NCI-H748 treated with DMSO at 0.1 percent for 48 hours (cell line): ENCODE results near the gene NAE1.
"Not testable (repeated sequence)": the region's sequence is repeated elsewhere in the genome, so short reads cannot be mapped to it uniquely, and the experiment has no call there.

Source experiments
- DNase-seq: peaks from one replicate; lab custom pipeline; 2025; lab: John Stamatoyannopoulos, UW

The NAE1 gene

DNA sequence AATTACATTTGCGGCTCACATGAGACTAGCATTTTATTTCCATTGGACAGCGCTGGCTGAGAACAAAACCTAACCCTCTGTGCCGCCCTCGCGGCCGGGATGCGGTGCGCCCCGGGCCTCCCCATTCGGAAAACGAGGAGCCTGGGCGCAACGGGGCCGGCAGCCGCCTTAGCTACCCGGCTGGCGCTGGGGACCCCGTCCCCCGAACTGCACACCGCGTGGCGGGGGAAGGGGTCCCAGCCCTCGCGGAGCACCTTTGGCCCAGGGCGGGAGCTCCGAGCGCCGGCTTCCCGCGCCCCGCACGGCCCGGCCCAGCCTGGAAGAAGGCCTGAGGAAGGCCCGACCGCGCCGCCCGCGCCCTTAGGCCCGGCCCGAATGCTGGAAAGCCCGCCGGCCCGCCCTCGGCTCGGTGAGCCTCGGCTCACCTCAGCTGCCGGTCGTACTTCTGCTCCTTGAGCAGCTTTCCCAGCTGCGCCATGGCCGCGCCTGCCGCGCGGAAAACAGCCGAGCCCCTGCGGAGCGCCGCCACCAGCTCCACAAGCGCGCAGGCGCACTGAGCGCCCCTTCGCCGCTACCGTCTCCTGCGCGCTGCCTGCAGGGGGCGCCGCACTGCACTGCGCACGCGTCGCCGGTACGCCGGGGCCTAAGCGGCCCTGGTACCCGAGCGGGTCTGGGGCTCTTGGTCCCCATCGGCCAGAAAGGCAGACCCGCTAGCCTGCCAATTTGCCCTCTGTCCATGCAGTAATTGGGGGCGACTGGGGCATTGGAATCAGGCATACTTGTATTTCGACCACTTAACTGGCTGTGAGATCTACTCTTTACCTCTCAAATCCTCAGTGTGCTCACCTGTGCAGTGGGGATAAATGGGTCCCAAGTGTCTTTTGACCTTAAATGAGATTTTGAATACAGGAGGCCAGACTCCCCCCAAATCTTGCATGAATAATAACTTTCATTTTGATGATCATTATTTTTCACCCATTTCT is at the start of gene NAE1:
NAE1 (minus strand) TSS at position 555 of the 983 bp plus-strand sequence; CDS start at position 478, 77 bp downstream.
- DNase-seq = peak; percentile 34

DNA sequence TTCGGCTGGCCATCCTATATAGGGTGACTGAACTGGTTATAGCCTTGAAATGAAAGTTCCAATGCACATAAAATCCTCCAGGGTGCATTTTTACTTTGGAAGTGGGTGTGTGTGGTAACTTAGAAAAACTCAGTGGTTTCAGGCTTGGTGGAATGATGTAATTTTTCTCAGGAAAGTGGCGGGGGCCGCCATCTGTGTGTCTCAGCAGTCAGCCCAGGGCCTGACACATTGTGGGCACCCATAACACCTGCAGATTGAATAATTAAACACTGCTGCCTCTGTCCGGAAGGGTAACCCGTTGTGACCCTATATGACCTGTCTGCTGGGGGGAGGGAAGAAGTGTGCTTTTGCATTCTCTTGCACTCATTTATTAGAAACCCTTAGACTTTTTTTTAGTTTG is 47.3 kb upstream of the NAE1 start:
- DNase-seq = no peak

DNA sequence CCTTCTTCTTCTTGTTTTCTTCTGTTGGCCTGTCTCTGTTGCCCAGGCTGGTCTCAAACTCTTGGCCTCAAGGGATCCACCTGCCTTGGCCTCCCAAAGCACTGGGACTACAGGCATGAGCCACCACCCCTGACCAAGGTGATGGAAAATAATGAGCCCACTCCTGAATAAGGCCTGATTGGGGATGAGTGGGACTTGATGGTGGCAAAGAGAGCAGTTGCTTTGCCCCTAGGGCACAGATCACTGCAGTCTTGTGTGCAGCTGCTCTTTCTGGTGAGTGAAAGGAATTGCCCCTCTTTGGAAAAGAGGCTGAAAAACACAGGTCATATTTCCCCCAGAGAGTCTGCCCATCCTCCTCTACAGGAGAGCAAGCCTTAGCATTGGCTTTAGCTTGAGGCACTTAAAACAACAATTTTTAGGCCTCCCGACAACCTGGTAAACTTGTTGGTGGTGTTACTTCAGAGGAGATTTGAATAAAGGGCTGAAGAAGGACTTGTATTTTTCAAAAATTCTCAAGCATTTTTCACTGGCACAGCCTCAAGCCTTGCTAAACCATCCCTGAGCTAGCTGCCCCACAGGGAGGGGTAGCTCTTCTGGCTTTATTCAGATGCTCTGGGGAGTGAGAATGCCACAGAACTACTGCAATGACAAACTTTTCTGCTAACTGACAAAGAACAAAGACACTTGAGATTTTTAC is 43.5 kb upstream of the NAE1 start:
- DNase-seq = no peak

DNA sequence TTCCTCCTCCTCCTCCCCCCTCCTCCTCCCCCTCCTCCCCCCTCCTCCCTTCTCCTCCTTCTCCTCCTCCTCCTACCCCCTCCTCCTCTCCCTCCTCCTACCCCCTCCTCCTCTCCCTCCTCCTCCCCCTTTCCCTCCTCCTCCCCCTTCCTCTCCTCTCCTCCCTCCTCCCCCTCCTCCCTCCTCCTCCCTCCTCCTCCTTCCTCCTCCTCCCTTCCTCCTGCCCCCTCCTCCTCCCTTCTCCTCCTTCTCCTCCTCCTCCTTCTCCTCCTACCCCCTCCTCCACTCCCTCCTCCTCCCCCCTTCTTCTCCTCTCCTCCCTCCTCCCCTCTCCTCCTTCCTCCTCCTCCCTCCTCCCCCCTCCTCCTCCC is 42.9 kb upstream of the NAE1 start:
- no peak for DNase-seq

DNA sequence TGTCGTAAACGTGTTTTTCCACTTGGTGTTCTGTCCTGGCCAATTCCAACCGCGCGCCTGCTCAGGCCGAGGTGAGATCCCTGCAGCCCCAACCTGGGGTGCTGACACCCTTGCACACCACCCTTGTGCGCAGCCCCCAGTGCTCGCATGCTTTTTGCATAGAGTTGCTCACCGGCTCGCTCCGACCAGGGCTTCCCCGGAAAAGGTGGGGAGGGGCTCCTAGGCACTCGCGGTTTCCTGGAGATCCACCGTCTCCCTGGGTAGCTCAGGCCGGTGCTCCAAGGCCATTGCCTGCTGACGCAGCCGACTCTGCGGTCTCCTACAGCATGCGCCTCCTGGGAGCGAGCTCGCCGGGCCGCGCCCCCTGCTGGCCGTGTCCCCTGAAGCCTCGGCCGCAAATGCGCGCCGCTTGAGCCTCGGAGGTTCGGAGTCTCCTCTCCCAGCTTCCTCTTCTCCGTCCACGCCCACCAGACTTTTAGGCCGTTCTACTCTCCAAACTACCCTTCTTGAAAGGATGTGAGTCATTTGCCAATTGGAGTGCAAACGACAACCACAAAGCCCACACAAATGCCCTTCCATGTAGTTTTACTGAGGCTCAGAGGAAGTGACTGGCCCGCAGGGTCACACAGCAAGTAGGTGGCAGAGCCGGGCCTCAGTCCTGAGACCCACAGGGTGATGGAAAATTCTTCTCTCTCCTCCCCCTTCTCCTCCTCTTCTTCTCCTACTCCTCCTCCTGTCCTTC is 42.3 kb upstream of the NAE1 start:
- DNase-seq = peak; percentile 38

DNA sequence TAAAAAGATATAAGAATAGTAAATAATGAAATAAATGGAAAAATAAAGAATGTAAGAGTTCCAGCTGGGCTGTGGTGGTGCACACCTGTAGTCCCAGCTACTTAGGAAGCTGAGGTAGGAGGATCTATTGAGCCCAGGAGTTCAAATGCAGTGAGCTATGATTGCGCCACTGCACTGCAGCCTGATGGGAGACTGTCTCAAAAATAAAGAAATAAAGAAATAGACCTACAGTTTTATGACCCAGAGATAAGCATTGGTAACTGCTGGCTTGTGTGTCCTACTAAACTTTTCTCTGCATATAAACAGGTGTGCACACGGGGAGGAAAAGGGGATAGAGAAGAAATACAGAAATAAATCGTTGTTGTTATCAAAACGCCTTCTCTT is 41.8 kb upstream of the NAE1 start:
- no peak for DNase-seq

DNA sequence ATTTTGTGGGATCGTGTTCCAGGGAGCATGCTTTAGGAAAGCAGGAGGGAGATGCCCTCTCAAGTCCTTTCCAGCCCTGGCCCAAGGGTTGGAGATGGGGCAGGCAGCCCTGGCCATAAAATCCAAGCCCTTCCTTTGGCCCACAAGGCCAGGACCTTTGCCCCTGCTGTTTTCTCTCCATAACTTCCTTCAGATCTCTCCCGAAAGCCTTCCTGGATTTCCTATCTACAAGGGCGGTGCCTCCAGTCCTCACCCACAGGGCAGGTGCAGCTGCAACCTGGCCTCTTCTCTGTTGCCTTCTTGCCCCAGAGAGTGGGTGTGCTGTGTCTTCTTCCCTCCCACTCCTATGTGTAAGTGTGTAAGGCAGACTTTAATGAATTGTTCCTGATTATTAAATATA is 41.1 kb upstream of the NAE1 start:
- DNase-seq = no peak

DNA sequence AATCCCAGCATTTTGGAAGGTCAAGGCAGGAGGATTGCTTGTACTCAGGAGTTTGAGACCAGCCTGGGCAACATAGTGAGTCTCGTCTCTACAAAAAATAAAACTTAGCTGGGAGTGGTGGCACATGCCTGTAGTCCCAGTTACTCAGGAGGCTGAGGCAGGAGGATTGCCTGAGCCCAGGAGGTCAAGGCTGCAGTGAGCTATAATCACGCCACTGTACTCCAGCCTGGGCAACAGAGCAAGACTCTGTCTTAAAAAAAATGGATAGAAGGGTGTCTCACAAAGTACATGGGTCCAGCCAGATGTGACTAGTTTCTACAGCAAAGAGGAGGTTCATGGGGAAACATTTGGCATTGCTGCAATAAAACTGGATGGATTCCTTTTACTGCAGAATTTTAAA is 40.6 kb upstream of the NAE1 start:
- not testable (repeated sequence) for DNase-seq

DNA sequence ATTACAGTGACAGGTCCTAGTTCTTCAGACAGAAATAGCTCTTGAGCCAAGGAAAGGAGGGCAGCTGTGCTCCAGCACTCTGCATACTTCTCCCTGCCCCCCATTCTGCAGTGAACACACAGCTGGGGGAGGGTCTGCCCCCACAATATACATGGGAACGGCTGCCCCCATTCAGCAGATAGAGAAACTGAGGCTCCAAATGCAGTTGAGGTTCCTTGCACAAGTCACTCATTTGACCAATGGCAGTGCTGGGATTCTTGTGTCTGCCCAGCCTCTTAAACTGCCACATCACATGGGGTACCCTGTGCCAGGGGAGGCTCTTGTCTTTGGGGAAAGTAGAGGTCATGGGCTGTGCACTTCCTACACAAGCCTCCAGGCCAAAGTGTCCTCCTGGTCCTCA is 38.6 kb upstream of the NAE1 start:
- DNase-seq = no peak

DNA sequence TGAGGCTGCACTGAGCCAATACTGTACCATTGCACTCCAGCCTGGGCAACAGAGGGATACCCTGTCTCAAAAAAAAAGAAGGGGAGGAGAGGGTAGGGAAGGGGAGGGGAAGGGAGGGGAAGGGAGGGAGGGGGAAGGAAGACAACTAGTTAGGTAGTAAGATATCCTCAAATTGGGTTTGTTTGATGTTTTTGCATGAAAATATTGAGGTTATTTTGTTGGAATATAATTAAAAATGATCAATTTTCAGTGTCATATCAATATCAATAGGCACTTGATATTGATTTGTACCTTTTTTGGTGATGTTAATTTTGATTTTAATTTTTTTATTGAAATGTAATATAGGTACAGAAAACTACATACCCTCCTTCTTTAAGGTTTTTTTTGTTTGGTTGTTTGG is 32.9 kb upstream of the NAE1 start:
- DNase-seq = no peak

DNA sequence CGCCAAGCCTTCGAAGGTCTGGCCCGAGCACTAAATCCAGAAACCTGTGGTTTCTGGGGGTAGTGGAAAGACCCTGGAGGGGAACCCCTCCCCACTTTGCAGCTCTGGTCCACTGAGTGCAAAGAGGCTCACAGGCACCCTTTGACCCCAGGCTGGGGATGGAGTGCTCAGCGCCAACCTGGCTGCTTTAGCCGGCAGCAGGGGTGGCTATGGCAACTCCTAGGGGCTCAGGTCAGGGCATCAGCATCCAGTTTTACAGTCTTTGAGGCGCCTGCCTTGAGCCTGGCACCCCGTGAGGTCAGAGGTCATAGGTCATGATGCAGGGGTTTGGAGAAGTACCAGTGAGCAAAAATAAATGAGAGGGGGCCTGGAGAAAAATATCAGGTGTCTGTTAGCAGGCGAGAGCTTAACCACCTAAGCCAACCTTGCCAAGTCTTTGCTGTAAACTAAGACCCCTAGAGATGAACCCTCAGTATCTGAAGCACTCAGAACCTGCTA is 31.3 kb upstream of the NAE1 start:
- no peak for DNase-seq

DNA sequence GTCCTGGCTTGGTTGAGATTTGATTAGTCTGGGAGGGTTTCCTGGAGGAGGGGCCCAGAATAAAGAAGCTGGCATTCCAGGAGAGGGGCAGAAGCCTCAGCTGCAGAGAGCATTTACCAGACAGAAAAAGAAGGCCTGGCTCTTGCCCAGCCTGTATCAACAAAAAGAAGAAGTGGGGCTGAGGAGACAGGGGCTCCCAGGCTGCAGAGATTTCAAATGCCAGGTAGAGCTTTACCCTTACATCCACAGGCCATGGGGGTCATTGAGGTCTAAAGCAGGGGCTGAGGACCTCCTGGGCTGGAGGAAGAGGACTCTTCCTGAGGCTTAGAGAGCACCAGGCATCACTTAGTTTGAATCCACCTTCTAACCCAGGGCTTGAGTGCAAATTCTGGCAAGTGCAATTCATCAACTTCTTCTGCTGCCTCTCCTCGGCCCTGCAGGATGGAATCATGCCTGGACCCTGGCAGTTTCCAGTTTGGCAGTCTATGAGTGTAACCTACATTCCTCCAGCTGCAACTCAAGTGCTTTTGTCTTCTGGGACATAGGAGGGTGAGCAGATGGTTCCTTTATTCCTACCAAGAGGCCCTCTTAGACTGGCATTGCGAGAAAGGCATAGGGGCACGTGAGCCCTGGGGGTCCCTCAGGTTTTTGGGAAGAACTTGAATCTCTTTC is 28.8 kb upstream of the NAE1 start:
- no peak for DNase-seq

DNA sequence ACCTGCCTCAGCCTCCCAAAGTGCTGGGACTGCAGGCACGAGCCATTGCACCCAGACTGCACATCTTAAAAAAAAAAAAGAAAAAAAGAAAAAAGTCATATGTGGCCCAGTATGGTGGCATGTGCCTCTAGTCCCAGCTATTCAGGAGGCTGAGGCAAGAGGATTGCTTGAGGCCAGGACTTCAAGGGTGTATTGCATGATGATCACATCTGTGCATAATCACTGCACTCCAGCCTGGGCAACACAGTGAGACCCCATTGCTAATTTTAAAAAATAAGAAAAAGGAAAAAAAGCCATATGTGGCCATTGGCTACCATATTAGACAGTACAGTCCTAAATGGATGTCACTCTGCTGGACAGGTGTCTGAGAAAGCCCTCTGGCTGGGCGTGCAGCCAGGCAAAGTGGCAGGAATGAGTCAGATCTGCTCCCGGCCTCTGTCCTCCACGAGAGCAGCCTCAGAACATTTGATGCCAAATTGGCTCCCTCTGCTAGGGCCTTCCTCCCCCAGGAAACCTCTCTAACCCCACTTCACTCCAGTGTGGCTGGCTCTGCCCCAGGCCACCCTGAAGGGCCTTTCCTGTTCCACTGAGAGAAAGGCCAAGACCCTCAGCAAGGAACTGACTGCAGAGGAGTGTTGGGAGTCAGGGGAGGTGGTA is 28.1 kb upstream of the NAE1 start:
- no peak for DNase-seq

DNA sequence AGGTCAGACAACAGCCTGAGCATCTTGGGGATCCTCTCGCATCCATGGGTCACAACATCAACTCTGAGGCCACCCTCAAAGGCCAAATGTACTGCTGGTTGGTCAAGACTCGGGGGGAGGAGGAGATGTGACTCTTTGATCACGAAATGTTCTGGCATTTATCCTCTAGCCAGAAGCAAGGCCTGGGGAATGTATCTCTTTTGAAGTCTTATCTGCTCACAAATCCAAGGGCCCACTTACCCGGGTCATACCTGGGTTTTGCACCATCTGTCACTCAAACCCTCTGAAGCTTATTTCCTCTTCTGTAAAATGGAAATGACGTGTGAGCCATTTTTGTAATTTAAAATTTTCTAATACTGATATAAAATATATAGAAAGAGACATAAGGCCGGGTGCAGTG is 26.7 kb upstream of the NAE1 start:
- DNase-seq = no peak

DNA sequence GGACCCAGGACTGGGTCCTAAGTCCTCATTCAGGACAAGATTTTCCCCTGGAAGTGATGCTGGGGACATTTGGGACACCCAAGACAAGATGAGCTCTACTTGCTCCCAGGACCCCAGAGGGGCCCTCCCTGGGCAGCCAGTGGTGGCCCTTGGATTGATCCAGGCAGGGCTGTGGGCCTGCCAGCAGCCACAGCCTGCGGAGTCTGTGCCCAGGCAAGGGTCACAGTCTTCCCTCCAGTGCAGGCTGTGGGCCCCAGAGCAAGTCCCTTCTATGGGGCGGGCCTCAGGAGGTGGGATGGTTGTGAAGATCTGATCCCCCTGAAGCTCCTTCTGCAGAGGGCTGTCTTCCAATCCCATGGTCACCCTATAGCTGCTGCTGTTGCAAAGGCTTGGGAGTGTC is 26.0 kb upstream of the NAE1 start:
- DNase-seq = no peak

DNA sequence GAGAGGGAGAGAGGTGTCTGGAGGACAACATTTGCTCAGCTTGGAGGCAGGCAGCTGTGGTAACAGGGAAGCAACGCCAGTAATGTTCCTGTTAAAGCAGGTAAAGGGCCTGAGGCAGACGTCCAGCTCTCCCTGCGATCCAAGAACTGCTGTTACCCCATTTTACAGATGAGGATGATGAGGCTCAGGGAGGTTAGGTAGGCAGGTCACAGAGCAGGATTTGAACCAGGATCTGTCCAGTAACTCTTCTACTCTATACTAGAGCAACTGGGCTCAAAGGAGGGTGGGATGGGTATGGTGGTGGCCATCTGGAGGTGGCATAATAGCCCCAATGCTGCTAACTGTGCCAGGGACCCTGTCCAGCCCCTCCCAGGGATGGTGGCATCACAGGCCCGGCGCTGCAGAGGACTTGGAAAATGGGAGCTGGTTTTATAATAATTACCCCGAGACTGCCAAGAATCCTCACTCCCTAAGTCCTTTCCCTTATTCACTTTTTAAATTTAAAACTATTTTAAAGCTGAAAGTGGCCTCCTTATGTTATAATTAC is 25.5 kb upstream of the NAE1 start:
- no peak for DNase-seq

DNA sequence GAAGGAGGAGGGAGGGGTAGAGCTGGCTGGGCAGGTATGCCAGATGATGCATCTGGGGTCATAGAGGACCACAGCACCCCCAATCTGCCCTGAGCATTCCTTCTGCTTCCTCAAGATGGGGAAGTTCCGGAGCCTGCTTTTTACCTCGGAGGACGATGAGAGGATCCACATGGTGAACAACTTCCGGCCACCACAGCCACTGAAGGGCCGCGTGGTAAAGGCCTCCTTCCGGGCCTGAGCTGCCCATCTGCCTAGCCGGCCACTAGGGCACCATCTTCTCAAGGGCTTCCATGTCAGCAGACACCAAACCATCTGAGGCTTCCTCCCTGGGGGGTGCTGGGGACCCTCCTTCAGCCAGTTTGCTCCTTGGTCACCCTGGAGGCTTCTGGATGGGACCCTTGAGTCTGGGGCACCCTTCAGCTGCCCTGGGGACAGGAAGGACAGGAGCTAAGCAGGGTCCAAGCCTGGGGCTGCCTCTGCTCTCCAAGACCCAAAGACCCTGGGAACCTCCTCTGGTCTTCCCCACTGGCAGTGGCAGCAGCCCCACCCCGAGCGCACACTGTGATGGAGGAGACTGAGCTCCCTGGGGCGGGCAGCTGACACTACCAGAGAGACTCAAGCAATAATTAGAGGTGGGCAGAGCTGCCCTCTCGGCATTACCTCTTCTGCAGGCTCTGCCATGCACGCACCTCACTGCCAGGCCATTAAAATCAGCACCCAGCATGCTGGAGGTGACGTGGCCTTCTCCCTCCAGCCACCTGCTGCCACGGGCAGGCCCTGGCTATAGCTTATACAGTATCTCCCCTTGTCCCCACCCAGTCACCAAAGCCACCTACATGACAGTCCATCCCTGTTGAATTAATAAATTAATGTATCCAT is 22.7 kb upstream of the NAE1 start:
- DNase-seq = no peak

DNA sequence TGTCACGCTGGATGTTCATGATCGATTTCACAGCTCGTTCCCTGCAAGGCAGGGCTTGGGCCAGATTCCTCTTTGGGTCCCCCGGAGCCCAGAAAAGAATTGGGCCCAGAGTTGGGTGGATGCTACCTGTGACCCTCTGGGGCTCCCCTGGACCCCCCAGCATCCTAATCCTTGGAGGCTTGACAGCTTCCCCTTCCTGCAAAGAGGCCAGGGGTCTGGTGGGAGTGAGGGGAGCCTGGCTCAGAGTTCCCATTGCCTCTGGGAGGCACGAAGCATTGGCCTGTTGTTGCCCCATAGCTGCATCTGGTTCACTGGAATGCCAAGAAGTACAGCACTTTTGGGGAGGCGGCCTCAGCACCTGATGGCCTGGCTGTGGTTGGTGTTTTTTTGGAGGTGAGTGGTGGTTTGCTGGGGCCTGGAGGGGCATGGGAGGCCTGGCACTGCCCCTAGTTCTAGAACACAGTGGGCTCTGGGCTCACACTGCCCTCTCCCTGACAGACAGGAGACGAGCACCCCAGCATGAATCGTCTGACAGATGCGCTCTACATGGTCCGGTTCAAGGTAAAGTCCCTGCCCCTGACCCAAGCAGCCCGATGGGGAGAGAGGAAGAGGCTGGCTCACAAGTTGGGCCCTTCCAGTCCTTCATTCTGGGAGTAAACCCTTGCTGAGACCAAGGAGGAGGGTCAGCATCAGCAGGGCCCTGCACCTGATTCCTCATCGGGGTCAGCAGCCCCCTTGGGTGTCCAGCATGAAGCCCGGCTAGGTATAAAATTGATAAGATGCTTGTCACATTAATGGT is 20.6 kb upstream of the NAE1 start:
- no peak for DNase-seq

DNA sequence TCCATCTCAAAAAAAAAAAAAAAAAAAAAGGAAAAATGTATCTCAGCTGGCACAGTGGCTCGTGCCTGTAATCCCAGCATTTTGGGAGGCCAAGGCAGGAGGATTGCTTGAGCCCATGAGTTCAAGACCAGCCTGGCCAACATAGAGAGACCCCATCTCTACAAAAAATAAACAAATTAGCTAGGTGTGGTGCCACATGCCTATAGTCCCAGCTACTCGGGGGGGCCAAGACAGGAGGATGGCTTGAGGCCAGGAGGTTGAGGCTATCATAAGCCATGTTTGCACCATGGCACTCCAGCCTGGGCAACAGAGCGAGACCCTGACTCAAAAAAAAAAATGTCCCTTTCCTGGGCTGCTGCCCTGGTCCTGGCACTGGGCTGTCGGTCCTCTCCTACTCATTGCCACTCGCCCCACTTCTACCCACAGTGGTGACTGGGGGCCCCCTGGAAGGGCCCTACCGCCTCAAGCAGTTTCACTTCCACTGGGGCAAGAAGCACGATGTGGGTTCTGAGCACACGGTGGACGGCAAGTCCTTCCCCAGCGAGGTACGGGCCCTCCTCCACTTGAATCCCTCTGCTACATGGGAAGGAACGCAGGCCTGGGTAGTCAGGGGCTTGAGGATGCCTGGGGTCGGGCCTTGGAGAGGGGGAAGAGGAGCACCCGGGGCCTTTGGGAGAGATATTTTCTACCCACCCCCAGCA is 19.5 kb upstream of the NAE1 start:
- no peak for DNase-seq
